Skeletal muscle satellite cell (primary cell): Measurements from ENCODE around the gene DEDD2.

Source experiments
- H3K27me3 ChIP-seq: 2 replicates; pipeline ENCODE4 v1.7.0; 2013; ENCODE audit warnings: low read length; ENCODE audit not compliant: control insufficient read depth, insufficient read depth
- H3K36me3 ChIP-seq: 2 replicates; pipeline ENCODE4 v1.7.0; 2013; ENCODE audit warnings: mild to moderate bottlenecking, control low read depth, low read length; ENCODE audit not compliant: insufficient read depth
- H3K4me1 ChIP-seq: 2 replicates; pipeline ENCODE4 v1.7.0; 2013; ENCODE audit warnings: low read length; ENCODE audit not compliant: control insufficient read depth, insufficient read depth
- H3K4me2 ChIP-seq: 2 replicates; pipeline ENCODE4 v1.7.0; 2013; ENCODE audit warnings: mild to moderate bottlenecking, low read length
- H3K4me3 ChIP-seq: 2 replicates; pipeline ENCODE4 v1.7.0; 2013; ENCODE audit warnings: low read length
- H3K9ac ChIP-seq: 2 replicates; pipeline ENCODE4 v1.7.0; 2013; ENCODE audit warnings: mild to moderate bottlenecking, low read depth, low read length, moderate library complexity
- H3K9me3 ChIP-seq: replicated peaks from 2 replicates; pipeline ENCODE4 v1.7.0; 2013; ENCODE audit warnings: mild to moderate bottlenecking, control low read depth, low read length

DEDD2 gene

DNA sequence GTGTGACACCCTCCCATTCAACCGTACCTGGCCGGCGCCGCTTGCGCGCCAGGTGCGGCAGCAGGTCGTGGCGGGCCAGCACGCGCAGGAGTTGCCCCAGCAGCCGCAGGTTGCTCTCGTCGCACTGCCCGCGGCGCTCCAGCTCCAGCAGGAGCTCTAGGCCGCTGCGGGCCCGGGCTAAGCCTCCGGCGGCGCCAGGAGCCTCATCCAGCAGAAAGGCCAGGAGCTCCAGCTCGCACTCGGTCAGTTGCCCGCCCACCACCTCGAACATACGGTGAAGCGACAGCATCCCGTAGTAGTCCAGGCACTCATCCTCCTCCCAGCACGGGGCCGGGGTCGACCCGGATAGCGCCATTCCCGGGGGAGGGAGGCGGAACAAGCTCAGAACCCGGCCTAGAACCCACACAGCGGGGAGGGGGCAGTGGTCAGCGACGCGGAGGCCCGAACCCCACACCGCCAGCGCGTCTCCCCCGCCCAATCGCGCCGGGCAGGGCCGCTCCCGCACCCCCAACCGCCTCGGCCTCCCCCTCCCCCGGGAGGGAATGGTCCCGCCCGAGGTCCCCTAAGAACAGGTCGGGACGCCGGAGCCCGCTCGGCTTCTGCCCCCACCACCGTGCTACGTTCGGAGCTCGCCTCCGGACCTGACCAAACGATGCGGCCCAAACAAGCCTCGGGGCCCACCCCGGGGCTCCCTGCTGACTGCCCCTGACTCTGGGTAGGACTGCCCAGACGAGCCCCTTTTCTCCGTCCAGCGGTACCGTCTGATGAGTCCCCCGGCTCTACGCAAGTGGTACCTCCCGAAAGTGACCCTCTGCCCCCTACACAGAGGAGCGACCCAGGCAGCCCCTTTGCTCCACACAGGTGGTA lies 591 bp downstream of the DEDD2 start:
- H3K36me3 ChIP-seq = peaks cover 19% of the 10 kb centered on the region
- peaks cover 32% of the 10 kb centered on the region for H3K4me1 ChIP-seq
- H3K27me3 ChIP-seq = no peaks in the 10 kb centered on the region
- peak overlapping the region; percentile 87 for H3K9ac ChIP-seq
- no peaks in the 10 kb centered on the region for H3K9me3 ChIP-seq
- peak overlapping the region; percentile 83 for H3K4me3 ChIP-seq
- peak overlapping the region; percentile 80 for H3K4me2 ChIP-seq

DNA sequence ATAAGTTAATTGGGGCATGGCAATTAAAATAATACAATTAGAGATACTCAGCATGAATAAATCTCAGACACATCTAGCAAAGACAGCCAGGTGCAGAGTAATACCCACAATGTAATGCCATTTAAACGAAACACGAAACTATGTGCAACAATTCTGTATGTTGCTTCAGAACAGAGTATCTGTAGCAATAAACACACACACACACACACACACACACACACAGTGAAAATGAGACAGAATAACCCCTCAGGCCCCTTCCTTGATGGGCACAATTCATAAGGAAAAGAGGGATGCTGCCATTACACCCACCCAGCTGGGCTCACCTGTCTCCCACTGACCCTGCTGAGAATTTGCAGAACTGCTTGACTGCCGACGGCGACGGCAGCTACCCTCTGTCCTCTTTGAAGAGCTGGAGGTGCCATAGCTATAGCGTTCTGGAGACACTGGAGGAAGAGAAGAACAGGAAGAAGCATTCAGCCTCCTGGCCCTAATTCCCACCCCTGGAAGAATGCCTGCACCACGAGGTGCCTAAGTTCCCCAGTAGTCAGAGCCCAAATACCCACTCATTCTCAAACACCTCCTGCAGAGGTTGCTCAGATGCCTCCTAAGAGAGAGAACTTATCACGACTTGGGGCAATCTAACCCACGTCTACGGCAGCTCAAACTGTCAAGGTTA lies 2.5 kb downstream of the DEDD2 start:
- Histone ChIP-seq H3K9me3 (no peaks in the 10 kb centered on the region), H3K27me3 (no peaks in the 10 kb centered on the region), H3K36me3 (peaks cover 19% of the 10 kb centered on the region), H3K9ac (no peak overlapping the region), H3K4me3 (no peak overlapping the region), H3K4me1 (peaks cover 26% of the 10 kb centered on the region), H3K4me2 (peak overlapping the region; percentile 80)

DNA sequence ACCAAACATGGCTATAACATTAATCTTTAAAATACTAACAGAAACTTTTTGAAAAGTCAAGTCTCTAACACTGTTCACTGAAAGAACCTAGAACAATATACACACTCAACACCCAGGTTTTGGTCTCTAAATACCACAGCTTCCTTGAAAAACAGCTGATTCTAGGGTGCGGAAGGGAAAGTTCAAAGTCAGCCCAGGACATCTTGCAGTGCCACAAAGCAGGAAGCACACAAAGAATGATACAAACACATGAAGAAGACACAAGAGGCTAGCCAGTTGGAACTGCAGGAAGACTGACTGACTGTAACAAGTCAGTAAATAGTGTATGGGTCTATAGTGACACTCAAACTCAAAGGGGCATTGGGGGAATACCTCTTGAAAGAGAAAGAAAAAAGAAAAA lies 4.6 kb downstream of the DEDD2 start:
- Histone ChIP-seq H3K36me3 (peaks cover 36% of the 10 kb centered on the region), H3K9me3 (no peaks in the 10 kb centered on the region)

DNA sequence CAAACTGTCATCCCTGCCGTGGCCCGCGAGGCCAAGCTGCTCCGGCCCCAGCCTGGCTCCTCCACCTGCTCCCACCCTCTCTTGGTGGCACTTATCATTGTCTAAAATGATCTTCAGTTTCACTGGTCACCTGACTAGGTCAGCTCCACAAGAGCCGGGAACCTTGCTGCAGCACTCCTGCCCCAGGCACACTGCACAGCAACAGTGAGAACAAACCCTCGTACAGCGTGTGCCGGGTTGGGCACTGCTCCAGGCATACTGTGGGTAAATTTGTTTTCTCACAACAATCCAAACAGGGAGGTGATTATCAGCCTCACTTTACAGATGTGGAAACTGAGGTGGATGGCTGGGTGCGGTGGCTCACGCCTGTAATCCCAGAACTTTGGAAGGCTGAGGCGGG lies 8.9 kb downstream of the DEDD2 start:
- Histone ChIP-seq H3K36me3 (peaks cover 37% of the 10 kb centered on the region), H3K9me3 (no peaks in the 10 kb centered on the region), H3K9ac (no peak overlapping the region), H3K4me1 (peaks cover 22% of the 10 kb centered on the region), H3K4me2 (no peak overlapping the region), H3K4me3 (no peak overlapping the region), H3K27me3 (no peaks in the 10 kb centered on the region)

More for the DNA sequence above, 4.6 kb downstream of the DEDD2 start:
- Histone ChIP-seq H3K4me2 (no peak overlapping the region), H3K4me3 (no peak overlapping the region), H3K4me1 (peaks cover 20% of the 10 kb centered on the region), H3K27me3 (no peaks in the 10 kb centered on the region), H3K9ac (no peak overlapping the region)

DNA sequence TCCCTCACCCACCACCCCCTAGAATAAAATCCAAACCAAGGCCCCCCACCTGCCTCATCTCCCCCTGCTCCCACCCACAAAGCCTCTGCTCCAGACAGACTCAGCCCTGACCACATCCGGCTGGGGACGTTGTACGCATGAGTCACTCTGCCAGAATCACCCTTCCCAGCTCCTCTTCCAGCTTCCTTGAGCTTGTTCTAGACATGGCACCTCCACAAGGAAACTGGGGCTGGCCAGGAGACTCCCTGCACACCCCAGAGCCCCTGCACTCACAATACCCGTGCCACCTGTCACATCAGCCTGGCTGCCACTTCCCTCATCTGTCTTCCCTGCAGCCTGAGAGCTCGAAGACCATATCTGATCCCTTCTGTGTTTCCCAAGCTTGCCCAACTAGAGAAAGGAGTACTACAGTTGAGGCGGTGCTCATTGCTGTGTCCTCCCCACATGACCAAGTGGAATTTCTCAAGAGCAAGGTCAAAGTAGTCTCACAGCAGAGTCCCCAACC lies 9.7 kb downstream of the DEDD2 start:
- Histone ChIP-seq H3K4me1 (peaks cover 22% of the 10 kb centered on the region), H3K4me3 (peak overlapping the region; percentile 13), H3K9ac (no peak overlapping the region), H3K9me3 (no peaks in the 10 kb centered on the region), H3K36me3 (peaks cover 39% of the 10 kb centered on the region), H3K27me3 (no peaks in the 10 kb centered on the region), H3K4me2 (peak overlapping the region; percentile 40)

DNA sequence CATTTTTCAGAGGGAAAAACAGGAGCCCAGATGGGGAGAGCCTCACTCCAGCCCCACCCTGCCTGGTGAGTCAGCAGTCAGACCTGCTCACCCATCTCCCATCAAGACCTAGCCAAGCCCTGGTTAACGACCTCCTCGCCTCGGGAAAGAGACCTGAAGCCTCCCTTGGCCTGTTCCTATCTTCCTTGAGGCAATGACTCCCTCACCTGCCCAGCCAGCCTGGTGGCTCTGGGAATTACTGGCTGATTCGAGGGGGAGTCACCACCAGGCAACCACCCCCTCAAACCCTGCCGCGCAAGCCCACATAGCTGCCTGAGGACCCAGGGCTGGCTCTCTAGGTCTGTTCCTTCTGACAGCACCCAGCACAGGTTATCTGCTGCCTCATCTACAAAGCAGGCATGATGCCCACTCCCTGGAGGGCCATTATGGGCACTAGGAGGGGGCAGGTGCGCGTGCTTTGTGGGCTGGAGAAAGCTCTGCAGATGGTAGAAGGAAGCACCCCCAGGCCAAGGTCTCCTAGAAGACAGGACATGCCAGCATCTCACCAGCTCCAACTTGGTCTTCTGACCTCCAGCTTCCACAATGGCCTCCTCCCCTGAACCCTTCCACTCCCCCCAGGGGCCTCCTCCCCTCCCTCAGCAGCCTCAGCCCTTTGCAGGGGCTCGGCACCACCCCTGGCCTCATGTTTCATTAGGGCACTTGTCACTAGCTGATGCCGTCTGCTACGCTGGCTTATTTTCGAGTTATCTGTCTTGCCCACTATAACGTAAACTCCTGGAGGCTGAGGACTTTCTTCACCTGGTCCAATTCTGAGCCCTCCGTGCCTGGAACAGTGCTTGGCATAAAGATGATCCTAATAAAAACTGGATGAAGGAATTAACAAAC lies 10.4 kb downstream of the DEDD2 start:
- Histone ChIP-seq H3K36me3 (peaks cover 42% of the 10 kb centered on the region), H3K27me3 (no peaks in the 10 kb centered on the region), H3K4me3 (no peak overlapping the region), H3K9me3 (no peaks in the 10 kb centered on the region), H3K4me2 (peak overlapping the region; percentile 40), H3K4me1 (peaks cover 22% of the 10 kb centered on the region), H3K9ac (no peak overlapping the region)

DNA sequence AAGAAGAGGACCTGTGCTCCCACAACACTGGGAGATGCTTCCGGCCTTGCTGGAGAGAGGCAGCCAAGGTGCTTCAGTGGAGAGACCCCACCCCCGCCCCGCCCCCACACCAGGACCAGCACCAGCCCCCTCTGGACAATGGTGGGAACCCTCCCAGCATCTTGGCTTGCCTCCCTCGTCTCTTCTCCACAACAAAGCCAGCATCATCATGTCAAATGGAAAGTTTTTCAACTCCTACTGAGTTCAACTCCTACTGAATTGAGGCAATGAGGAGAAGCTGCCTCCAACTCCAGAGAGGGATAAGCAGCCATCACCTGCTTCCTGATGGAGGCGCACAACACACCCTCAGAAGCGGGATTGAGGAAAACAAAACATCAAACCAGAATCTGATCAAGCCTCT lies 12.8 kb downstream of the DEDD2 start:
- peaks cover 22% of the 10 kb centered on the region for H3K4me1 ChIP-seq

DNA sequence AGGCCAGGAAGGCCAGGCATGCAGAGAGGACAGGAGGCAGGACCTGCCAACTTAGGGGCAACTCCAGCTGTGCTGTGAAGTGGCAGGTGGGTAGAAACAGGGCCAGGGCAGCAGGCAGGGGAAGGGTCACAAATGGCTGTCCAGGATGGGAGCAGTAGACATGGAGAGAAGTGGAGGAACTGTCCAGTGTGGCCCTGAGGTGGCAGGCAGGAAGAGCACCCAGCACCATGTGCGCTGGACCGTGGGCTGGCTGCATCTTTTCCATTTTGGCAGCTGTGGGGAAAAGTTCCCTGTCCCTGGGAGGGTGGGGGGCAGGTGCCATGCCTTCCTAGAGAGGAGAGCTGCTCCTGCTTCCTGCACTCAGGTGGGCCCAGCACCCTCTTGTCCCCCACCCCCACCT lies 13.8 kb downstream of the DEDD2 start:
- H3K27me3 ChIP-seq = no peaks in the 10 kb centered on the region
- no peak overlapping the region for H3K4me2 ChIP-seq
- peaks cover 58% of the 10 kb centered on the region for H3K36me3 ChIP-seq

More for the DNA sequence above, 12.8 kb downstream of the DEDD2 start:
- Histone ChIP-seq H3K9me3 (no peaks in the 10 kb centered on the region), H3K9ac (no peak overlapping the region), H3K4me2 (no peak overlapping the region), H3K27me3 (no peaks in the 10 kb centered on the region), H3K4me3 (no peak overlapping the region), H3K36me3 (peaks cover 59% of the 10 kb centered on the region)

DNA sequence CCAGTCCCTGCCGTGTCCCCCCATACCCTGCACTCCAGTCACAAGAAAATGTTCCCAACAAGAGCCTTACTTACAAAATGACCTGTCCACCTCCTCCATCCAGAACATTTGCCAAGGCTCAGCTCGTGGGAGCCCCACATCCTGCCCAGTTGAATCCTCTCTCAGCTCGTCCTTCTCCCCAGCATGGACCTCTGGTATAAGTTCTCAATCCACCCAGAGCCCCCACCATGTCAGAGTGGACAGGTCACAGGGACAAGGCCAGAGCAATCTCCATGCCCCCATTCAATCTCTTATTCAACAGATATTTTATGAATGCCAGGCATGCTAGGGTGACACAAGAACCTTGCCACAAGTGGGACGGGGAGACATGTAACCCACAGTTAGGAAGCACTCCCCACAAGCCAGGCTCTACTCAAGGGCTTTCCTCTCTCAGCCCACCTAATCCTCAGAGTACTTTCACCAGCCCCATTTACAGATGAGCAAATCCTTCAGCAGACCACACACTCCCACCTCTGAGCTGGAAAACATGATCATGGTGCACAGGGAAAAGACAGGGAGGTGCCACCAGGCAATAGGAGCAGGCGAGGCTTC lies 15.1 kb downstream of the DEDD2 start:
- H3K9ac ChIP-seq = no peak overlapping the region
- no peak overlapping the region for H3K4me2 ChIP-seq
- H3K27me3 ChIP-seq = no peaks in the 10 kb centered on the region
- H3K4me1 ChIP-seq = peaks cover 11% of the 10 kb centered on the region
- H3K36me3 ChIP-seq = peaks cover 54% of the 10 kb centered on the region
- no peak overlapping the region for H3K4me3 ChIP-seq
- H3K9me3 ChIP-seq = no peaks in the 10 kb centered on the region

More for the DNA sequence above, 13.8 kb downstream of the DEDD2 start:
- H3K4me3 ChIP-seq = no peak overlapping the region
- H3K4me1 ChIP-seq = peaks cover 22% of the 10 kb centered on the region
- no peak overlapping the region for H3K9ac ChIP-seq
- no peaks in the 10 kb centered on the region for H3K9me3 ChIP-seq

DNA sequence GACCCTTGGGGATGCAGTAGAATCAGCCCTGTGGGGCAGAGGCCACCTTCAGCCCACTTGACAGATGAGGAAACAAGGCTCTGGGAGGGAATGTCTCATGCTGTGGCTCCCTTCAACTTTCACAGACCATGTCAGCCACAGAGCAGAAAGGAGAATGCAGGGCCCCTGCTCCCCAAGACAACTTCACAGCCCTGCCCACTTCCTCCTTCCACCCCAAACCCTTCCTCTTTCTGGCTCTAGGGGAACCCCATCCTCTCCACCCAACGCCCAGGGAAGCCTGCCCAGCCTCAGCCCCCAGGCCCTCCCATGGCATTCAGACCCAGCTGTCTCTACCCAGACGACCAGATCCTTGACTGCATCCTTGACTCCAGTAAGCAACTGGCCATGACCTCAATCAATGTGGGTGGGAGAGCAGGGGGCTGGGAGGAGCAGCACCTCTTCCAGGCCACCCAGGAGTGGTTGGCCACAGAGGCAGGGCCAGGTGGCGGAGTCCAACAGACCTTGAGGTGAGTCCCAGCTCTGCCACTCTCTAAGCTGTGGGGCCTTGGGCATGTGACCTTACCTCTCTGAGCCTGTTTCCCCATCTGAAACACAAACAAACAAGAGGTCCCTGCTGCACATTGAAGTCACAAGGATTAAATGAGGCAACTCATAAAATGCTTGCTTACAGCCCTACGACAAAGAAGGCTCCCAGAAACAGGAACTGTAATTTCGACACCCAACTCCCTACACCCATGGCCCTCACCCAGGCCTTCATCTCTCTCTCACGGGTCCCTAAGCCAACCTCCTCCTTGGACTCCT lies 15.8 kb downstream of the DEDD2 start:
- Histone ChIP-seq H3K4me3 (no peak overlapping the region), H3K4me2 (no peak overlapping the region), H3K9me3 (no peaks in the 10 kb centered on the region), H3K36me3 (peaks cover 57% of the 10 kb centered on the region), H3K27me3 (no peaks in the 10 kb centered on the region), H3K4me1 (peaks cover 4% of the 10 kb centered on the region), H3K9ac (no peak overlapping the region)
